ENCODE results near the gene ZNF778. TPM values are rescaled to one million over a fixed set of nuclear protein-coding genes. Genes with fewer than 3 reads are reported as not detected.

Gene ZNF778
- total RNA-seq, 1 experiment from 2014 or later: 16.4 TPM

DNA sequence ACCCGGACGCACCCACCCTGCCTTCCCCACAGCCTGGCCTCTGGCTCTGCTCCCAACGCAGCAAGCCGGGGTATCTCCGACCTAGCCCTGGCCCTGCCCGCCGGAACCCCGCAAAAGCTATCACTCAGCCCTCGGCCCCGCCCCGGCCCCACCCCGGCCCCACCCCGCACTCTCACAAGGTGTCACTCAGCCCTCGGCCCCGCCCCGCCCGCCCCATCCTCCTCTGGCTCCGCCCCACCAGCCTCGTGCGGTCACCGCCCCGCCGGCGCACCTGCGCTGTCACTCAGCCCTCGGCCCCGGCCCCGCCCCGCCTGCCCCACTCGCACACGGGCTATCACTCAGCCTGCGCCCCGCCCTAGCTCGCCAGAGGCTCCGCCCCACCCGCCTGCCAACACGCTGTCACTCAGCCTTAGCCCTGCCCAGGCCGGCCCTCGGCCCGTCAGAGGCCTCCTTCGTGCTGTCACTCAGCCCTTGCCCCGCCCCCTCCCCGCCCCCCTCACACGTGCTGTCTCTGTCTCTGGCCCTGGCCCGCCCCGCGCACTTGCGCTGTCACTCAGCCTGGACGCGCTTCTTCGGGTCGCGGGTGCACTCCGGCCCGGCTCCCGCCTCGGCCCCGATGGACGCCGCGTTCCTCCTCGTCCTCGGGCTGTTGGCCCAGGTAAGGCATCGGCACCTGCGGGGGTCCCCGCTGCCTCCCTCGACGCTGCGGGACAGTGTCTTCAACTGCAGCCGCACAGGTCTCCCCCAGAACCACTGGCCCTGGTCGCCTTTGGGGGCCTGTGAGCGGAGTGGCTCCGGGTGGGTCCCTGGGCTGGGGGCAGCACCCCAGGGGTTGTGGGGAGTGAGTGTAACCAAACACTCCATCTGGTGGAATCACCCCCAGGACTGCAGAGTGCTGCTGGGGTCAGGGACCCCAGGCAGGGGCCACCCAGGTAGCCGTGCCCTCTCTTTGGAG lies 46.0 kb upstream of the ZNF778 start, which contains the start of gene CDH15:
Gene CDH15 (plus strand): TSS at position 533 of the 955 bp plus-strand sequence. CDS start 84 bp downstream, at position 617.
- Mint-ChIP-seq H3K36me3 (ENCODE audit: insufficient read depth in 1 of 3, low read depth in 3 of 3) (no peaks in the 10 kb centered on the region), H3K4me1 (peaks cover 12 to 28% of the 10 kb centered on the region in 2 experiments), H3K27ac (peak within 1 kb of the TSS in 1 of 3 experiments; percentile 31; a peak in 1 of 7 replicates), H3K4me3 (peak within 1 kb of the TSS; percentile 56 to 80), H3K27me3 (ENCODE audit: low read depth) (peaks cover 21% of the 10 kb centered on the region), H3K9me3 (no peaks in the 10 kb centered on the region)
- no peak within 1 kb of the TSS for H2AK5ac ChIP-seq (ENCODE audit: insufficient read length, low read length)
- no peak within 1 kb of the TSS for H2BK5ac ChIP-seq (ENCODE audit: insufficient read length, low read length)
- no peak for TF ChIP-seq CTCF (conservative IDR thresholded peaks at IDR 0.05)
- no peak within 1 kb of the TSS for H3K23ac ChIP-seq (ENCODE audit: insufficient read length, low read depth, low read length)
- no peaks in the 10 kb centered on the region for H3K79me2 ChIP-seq (ENCODE audit: insufficient read depth, low read length)
- H2AFZ ChIP-seq (ENCODE audit: low read length): no peak within 1 kb of the TSS
- H3K56ac ChIP-seq (ENCODE audit: insufficient read length, low read depth, low read length): no peak within 1 kb of the TSS
- H3K27ac ChIP-seq (ENCODE audit: insufficient read length, low read depth, low read length): no peak within 1 kb of the TSS
- H3T11ph ChIP-seq (ENCODE audit: low read length): no peak within 1 kb of the TSS
- H3K9ac ChIP-seq (ENCODE audit: extremely low read depth, insufficient read length, low read length): no peak within 1 kb of the TSS
- no peak within 1 kb of the TSS for H2BK12ac ChIP-seq (ENCODE audit: insufficient read length, low read depth, low read length)
- H2BK15ac ChIP-seq (ENCODE audit: low read depth, low read length): no peak within 1 kb of the TSS
- no peak within 1 kb of the TSS for H2BK120ac ChIP-seq (ENCODE audit: low read depth, low read length, poor library complexity, severe bottlenecking)
- H2BK20ac ChIP-seq (ENCODE audit: low read depth, low read length, poor library complexity, severe bottlenecking): no peak within 1 kb of the TSS
- H3K18ac ChIP-seq (ENCODE audit: insufficient read length, low read depth, low read length): no peak within 1 kb of the TSS
- H3K27me3 ChIP-seq (ENCODE audit: insufficient read depth, low read length): no peaks in the 10 kb centered on the region
- no peak within 1 kb of the TSS for H4K5ac ChIP-seq (ENCODE audit: insufficient read length, low read depth, low read length)
- H3K79me1 ChIP-seq (ENCODE audit: insufficient read depth, low read depth, low read length, poor library complexity, severe bottlenecking): no peaks in the 10 kb centered on the region
- no peak within 1 kb of the TSS for H4K8ac ChIP-seq (replicated peaks; ENCODE audit: insufficient read length, low read depth, low read length)
- no CpG with 5 or more reads among the region's 74 CpGs for WGBS (ENCODE audit: extremely low coverage, insufficient read length, low lambda C conversion rate)
- peak; percentile 99 for DNase-seq
- H3K23me2 ChIP-seq (ENCODE audit: insufficient read length, low read depth, low read length, poor library complexity, severe bottlenecking): peaks cover 6% of the 10 kb centered on the region
- H4K91ac ChIP-seq (ENCODE audit: insufficient read length, low read depth, low read length): no peak within 1 kb of the TSS
- no peaks in the 10 kb centered on the region for H3K9me3 ChIP-seq (ENCODE audit: control insufficient read depth, low read depth, low read length)
- H3K4ac ChIP-seq (ENCODE audit: low read depth, low read length): no peak within 1 kb of the TSS
- H3K4me1 ChIP-seq (ENCODE audit: insufficient read depth, low read length): no peaks in the 10 kb centered on the region
- H3K14ac ChIP-seq (ENCODE audit: insufficient read depth, low read length): no peak within 1 kb of the TSS; the same call in 1 of the 2 replicates
- peak within 1 kb of the TSS; percentile 45 for H3K4me2 ChIP-seq (ENCODE audit: insufficient read depth, insufficient read length, low read length)
- H4K20me1 ChIP-seq (ENCODE audit: control insufficient read depth, insufficient read depth, insufficient read length): no peaks in the 10 kb centered on the region
